Prostate gland (tissue), 2 donors: ENCODE data around the gene LRRC34. TPM values are rescaled to one million over a fixed set of nuclear protein-coding genes. Genes with fewer than 3 reads are reported as not detected.

Experiments used
- DNase-seq: peaks from one replicate; pipeline ENCODE4 v3.0.0-alpha.2; 2019; ENCODE audit warnings: low spot score
- H3K27ac ChIP-seq, 2 donors: fragments of 200-600 bp; sonication (generic); 2 replicates each; pipeline ENCODE4 v1.5.1; 2017 to 2019
- H3K27me3 ChIP-seq: fragments of 200-600 bp; sonication (generic); replicated peaks from 2 replicates; pipeline ENCODE4 v1.5.1; 2019; ENCODE audit not compliant: insufficient read depth
- H3K36me3 ChIP-seq, 2 donors: fragments of 200-600 bp; sonication (generic); 1 replicate in 1 of 2; 2 replicates in 1 of 2; pipeline versions ENCODE4 v1.5.1 to v1.8.1; 2017 to 2019
- H3K4me1 ChIP-seq: fragments of 200-600 bp; sonication (generic); replicated peaks from 2 replicates; pipeline ENCODE4 v1.5.1; 2019
- H3K4me3 ChIP-seq, 2 donors: fragments of 200-600 bp; sonication (generic); 2 replicates each; pipeline ENCODE4 v1.5.1; 2017 to 2019
- H3K9me3 ChIP-seq: fragments of 200-600 bp; sonication (generic); 2 replicates; pipeline ENCODE4 v1.5.1; 2017
- CTCF ChIP-seq, 4 experiments: fragments of 200-600 bp in 2 of 4; fragments of 450-650 bp in 2 of 4; sonication (generic) in 2 of 4; IDR thresholded peaks; 1 replicate in 3 of 4; 2 replicates in 1 of 4; pipeline ENCODE4 v1.5.1; 2016 to 2019; ENCODE audit warnings: antibody characterized with exemption in 4 of 4, mild to moderate bottlenecking in 2 of 4, moderate library complexity in 2 of 4
- POLR2A ChIP-seq: fragments of 450-650 bp; IDR thresholded peaks from one replicate; pipeline ENCODE4 v1.6.1; 2016; ENCODE audit warnings: antibody characterized with exemption, mild to moderate bottlenecking
- POLR2AphosphoS5 ChIP-seq: sonication (generic); formaldehyde crosslinking; IDR thresholded peaks from one replicate; pipeline ENCODE4 v1.6.1; 2017; ENCODE audit warnings: antibody characterized with exemption
- WGBS: methylation state at CpG from one replicate; pipeline ENCODE4 v1.1.5; 2018; 5-methylcytosine and 5-hydroxymethylcytosine counted together
- intact Hi-C: fragments of 100-400 bp; cut with DNase I; formaldehyde crosslinking; loops from one replicate; pipeline ENCODE4 v1.14.2; 2022
- total RNA-seq, 2 donors: library from RNA; depleted of rRNA; stranded (reverse); fragments of >200 nt; gene quantifications; one replicate each; pipeline ENCODE4 v1.1.0, GENCODE V29; 2016

Gene LRRC34
- 1 to 10 TPM; 2.8 to 5.4 TPM for total RNA-seq

GRCh38 chr3:169812332-169813235, at the start of gene LRRC34, which contains the start of gene LRRIQ4:
TSS of gene LRRC34 (minus strand) at chr3:169812904. CDS start at chr3:169812548, 356 bp downstream.
TSS of gene LRRIQ4 (plus strand) at chr3:169812870. CDS start at chr3:169821922, 9,052 bp downstream.
- H3K27me3 ChIP-seq = no peaks in the 10 kb centered on the region
- peak within 1 kb of the TSS; percentile 64 to 65 for H3K27ac ChIP-seq
- H3K4me3 ChIP-seq = peak within 1 kb of the TSS; percentile 47 to 48
- no peaks in the 10 kb centered on the region for H3K9me3 ChIP-seq
- intact Hi-C loops = no loop called here
- H3K36me3 ChIP-seq = no peaks in the 10 kb centered on the region
- WGBS = 14% methylated on average over 27 of the region's 56 CpGs
- TF ChIP-seq POLR2A (no peak), POLR2AphosphoS5 (no peak), CTCF (IDR thresholded peaks at IDR 0.05) (peak in 1 of 4 experiments; percentile 6)
- peak; percentile 41 for DNase-seq
- H3K4me1 ChIP-seq = no peaks in the 10 kb centered on the region

- H3K4me3 ChIP-seq = no peak overlapping the region
- TF ChIP-seq POLR2AphosphoS5 (no peak), CTCF (IDR thresholded peaks at IDR 0.05) (no peak), POLR2A (no peak)
- no peaks in the 10 kb centered on the region for H3K4me1 ChIP-seq
- no peaks in the 10 kb centered on the region for H3K9me3 ChIP-seq
- DNase-seq = no peak
- 77% methylated on average over 5 of the region's 5 CpGs for WGBS
- no peaks in the 10 kb centered on the region for H3K27me3 ChIP-seq
- H3K36me3 ChIP-seq = no peaks in the 10 kb centered on the region
- intact Hi-C loops = loop anchor here (5.0 to 10.0 kb wide), 2 partner anchors 105 to 323 kb away; partner anchors contain the start of genes PHC3 and SEC62
- no peak overlapping the region for H3K27ac ChIP-seq
Measured at GRCh38 chr3:169861871-169862270, 49.2 kb upstream of the LRRC34 start.

GRCh38 chr3:169857811-169858210, 45.1 kb upstream of the LRRC34 start:
- intact Hi-C loops = no loop called here
- Histone ChIP-seq H3K4me1 (no peaks in the 10 kb centered on the region), H3K36me3 (no peaks in the 10 kb centered on the region), H3K9me3 (no peaks in the 10 kb centered on the region), H3K4me3 (no peak overlapping the region), H3K27me3 (no peaks in the 10 kb centered on the region), H3K27ac (no peak overlapping the region)
- no peak for TF ChIP-seq POLR2AphosphoS5
- no peak for TF ChIP-seq CTCF (IDR thresholded peaks at IDR 0.05)
- TF ChIP-seq POLR2A = no peak
- 87% methylated on average over 2 of the region's 2 CpGs for WGBS
- DNase-seq = no peak

- 87% methylated on average over 3 of the region's 3 CpGs for WGBS
Measured at GRCh38 chr3:169855514-169855913, 42.8 kb upstream of the LRRC34 start.

More at GRCh38 chr3:169855514-169855913, 42.8 kb upstream of the LRRC34 start:
- no peak for DNase-seq
- no peak overlapping the region for H3K27ac ChIP-seq
- H3K36me3 ChIP-seq = no peaks in the 10 kb centered on the region
- intact Hi-C loops = no loop called here
- H3K4me3 ChIP-seq = no peak overlapping the region
- no peak for TF ChIP-seq POLR2A
- TF ChIP-seq POLR2AphosphoS5 = no peak
- TF ChIP-seq CTCF (IDR thresholded peaks at IDR 0.05) = no peak
- no peaks in the 10 kb centered on the region for H3K4me1 ChIP-seq
- no peaks in the 10 kb centered on the region for H3K27me3 ChIP-seq
- H3K9me3 ChIP-seq = no peaks in the 10 kb centered on the region
